ENCODE measurements around the gene LPCAT1.
A peak's percentile ranks its signal among the peaks of the same experiment; 100 is the strongest.

DNA sequence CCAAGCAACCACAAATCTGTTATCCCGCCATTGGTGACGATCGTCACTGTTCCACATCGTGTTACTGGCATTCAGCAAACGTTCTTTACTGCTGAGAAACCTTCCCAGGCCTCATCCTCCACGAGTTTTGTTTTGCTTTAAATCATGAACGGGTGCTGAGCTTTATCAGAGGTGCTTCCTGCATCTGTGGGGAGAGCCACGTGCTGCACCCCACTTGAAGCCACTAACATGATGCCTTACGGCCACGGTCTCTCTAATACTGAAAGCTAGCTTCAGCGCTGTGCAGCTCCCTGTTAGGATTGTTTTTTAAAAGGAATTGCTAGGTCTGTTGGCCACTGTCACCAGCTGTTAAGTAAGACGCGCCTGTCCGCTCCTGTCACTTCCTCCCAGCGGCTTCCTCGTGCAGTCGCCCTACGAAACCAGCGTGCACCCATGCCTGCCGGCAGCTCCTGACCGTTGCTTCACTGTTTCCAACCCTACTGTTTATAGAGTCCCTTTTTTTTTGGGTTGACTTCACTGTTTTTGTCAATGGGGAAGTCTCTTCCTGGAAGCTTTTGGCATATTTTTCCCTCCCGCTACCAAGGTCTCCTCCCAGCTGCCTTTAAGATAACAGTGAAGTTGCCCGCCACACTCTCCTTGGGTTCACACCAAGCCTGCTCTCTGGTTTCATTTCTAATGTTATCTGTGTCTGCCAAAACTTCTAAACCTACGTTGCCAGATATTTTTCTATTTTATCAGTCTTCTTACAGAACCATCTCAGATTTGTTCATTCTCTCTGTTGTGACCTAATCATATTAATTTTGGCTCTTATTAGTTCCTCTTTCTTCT lies 20.3 kb downstream of the LPCAT1 start:
- TF ChIP-seq POLR2AphosphoS5 (IDR thresholded peaks at IDR 0.05): peak in 1 of 3 donors; percentile 27
- TF ChIP-seq, protein P1, sequence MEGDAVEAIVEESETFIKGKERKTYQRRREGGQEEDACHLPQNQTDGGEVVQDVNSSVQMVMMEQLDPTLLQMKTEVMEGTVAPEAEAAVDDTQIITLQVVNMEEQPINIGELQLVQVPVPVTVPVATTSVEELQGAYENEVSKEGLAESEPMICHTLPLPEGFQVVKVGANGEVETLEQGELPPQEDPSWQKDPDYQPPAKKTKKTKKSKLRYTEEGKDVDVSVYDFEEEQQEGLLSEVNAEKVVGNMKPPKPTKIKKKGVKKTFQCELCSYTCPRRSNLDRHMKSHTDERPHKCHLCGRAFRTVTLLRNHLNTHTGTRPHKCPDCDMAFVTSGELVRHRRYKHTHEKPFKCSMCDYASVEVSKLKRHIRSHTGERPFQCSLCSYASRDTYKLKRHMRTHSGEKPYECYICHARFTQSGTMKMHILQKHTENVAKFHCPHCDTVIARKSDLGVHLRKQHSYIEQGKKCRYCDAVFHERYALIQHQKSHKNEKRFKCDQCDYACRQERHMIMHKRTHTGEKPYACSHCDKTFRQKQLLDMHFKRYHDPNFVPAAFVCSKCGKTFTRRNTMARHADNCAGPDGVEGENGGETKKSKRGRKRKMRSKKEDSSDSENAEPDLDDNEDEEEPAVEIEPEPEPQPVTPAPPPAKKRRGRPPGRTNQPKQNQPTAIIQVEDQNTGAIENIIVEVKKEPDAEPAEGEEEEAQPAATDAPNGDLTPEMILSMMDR (IDR thresholded peaks at IDR 0.05): no peak

Measured in breast epithelium (tissue), 3 donors.